ENCODE measurements around the gene OMA1. TPM values are rescaled to one million over a fixed set of nuclear protein-coding genes. Genes with fewer than 3 reads are reported as not detected.

Gene OMA1
- total RNA-seq, 1 donor = 30.7 TPM

DNA sequence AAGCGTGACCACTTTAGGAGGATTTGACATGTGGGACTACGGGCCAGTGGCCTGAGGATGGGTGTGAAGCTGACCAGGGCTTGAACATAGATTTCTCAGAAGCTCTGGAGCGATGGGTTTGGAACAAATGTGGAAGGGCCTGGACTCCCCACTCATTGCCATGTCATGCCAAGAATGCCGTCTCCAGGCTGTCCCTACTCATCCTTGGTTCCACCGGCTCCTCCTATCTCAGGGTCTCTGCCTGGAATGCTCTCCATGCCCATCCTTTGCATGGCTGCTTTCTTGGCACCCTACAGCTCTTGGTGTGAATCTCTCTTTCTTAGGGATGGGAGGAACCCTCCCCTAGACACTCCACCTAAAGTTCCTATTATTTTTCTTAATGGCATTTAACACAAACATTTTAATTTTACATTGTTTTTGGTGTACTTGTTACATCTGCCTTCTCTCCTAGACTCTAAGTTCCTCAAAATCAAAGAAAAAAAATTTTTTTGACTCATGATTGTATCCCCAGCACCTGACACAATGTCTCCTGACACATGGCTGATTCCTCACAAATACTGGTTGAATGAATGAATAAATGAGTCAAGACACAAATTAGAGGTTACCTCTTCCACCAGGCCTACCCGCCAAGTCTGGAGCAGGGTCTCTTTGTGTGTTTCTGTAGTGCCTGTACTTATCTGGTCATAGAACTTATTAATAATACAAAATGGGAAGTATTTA is 114.5 kb downstream of the OMA1 start:
- no peak for TF ChIP-seq CTCF (IDR thresholded peaks at IDR 0.05; ENCODE audit: insufficient read depth, low read length)
- DNase-seq (ENCODE audit: low read depth) = no peak
- H3K4me3 ChIP-seq (ENCODE audit: low read depth, low read length) = no peak overlapping the region

Other genes with a start within 250 kb of the OMA1 start
- gene TACSTD2, start 30.5 kb upstream of the OMA1 start, total RNA-seq (ENCODE audit: low replicate concordance) = 0.36 and 0.82 TPM in 2 replicates
- 27.6 and 28.0 TPM in 2 replicates for gene MYSM1, start 153.3 kb upstream of the OMA1 start, total RNA-seq (ENCODE audit: low replicate concordance)
- 30.7 and 55.0 TPM in 2 replicates for gene JUN, start 237.3 kb upstream of the OMA1 start, total RNA-seq (ENCODE audit: low replicate concordance)

Measured in fibroblast of the aortic adventitia (primary cell).